Lower lobe of right lung (tissue), 2 donors: ENCODE results near the gene USP43. TPM values are rescaled to one million over a fixed set of nuclear protein-coding genes. Genes with fewer than 3 reads are reported as not detected.

Source experiments
- ATAC-seq, 2 donors: fragments of 200-7000 bp; cut with Tn5 transposase; one replicate each; pipeline ENCODE4 v1.9.1; 2020 to 2022; ENCODE audit warnings: mild to moderate bottlenecking in 2 of 2, moderate library complexity in 2 of 2
- DNase-seq: peaks from one replicate; pipeline ENCODE4 v3.0.0-alpha.2; 2020
- H3K27ac ChIP-seq: fragments of 200-600 bp; one replicate; pipeline ENCODE4 v1.8.0; 2022
- H3K27me3 ChIP-seq: fragments of 200-600 bp; one replicate; pipeline ENCODE4 v1.8.0; 2022; ENCODE audit warnings: low read depth
- H3K36me3 ChIP-seq: fragments of 200-600 bp; one replicate; pipeline ENCODE4 v1.8.0; 2022; ENCODE audit warnings: mild to moderate bottlenecking
- H3K4me1 ChIP-seq: fragments of 200-600 bp; one replicate; pipeline ENCODE4 v1.8.0; 2022
- H3K4me3 ChIP-seq: fragments of 200-600 bp; one replicate; pipeline ENCODE4 v1.8.0; 2022; ENCODE audit warnings: mild to moderate bottlenecking
- H3K9me3 ChIP-seq: fragments of 200-600 bp; one replicate; pipeline ENCODE4 v1.8.0; 2022
- intact Hi-C: fragments of 100-400 bp; cut with DNase I; formaldehyde crosslinking; loops from one replicate; pipeline ENCODE4 v1.11.0; 2022
- total RNA-seq: library from RNA; stranded (reverse); fragmentation: NEBNext Ultra II Directional; extraction: Animal tissue kit (Norgen Biotek cat#: 25700); gene quantifications from one replicate; pipeline ENCODE4 v1.2.1, GENCODE V29; 2021
- TF ChIP-seq, protein P1 (sequence below): fragments of 200-600 bp; IDR thresholded peaks from one replicate; pipeline ENCODE4 v1.8.0; 2022; ENCODE audit warnings: antibody characterized with exemption, mild to moderate bottlenecking
- donor health status: DM: no; HTN: yes; CAD: no; lungs with severe emphysema.

The USP43 gene
- total RNA-seq, 1 donor from 2014 or later: 6.8 TPM

DNA sequence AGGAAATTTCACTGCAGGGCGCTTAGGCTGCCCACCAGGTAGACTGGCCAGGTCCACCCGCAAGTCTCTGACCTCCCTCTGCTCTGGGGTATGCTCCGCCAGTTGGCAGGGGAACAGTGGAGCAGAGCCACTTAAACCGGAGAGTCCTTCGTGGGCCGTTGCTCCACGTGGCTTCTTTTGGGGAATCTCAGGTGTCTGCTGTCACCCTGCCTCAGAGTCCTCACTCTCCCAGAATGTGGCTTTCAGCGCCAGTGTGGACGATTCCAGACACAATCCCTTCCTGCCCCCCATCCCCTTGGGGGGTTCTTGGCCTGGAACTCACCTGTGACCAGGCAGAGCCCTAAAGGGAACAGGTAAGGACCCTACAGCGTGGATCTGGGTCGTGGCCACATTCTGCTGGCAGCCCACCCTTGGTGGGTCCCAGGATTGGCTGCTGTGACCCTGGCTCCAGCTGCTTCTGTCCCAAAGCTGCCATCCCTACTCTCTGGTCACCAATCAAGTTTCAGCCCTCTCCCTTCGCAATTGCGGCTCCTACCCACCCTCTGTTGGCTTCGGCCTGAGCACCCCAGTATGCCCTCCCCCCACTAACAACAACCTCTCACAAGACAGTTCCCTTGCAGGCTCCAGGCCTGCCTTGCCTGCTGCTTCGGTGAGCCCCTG lies 123.8 kb downstream of the USP43 start:
- DNase-seq: no peak
- Histone ChIP-seq H3K4me3 (no peak overlapping the region), H3K27ac (no peak overlapping the region), H3K27me3 (peaks cover 26% of the 10 kb centered on the region), H3K36me3 (no peaks in the 10 kb centered on the region), H3K4me1 (no peaks in the 10 kb centered on the region), H3K9me3 (no peaks in the 10 kb centered on the region)
- TF ChIP-seq, protein P1, sequence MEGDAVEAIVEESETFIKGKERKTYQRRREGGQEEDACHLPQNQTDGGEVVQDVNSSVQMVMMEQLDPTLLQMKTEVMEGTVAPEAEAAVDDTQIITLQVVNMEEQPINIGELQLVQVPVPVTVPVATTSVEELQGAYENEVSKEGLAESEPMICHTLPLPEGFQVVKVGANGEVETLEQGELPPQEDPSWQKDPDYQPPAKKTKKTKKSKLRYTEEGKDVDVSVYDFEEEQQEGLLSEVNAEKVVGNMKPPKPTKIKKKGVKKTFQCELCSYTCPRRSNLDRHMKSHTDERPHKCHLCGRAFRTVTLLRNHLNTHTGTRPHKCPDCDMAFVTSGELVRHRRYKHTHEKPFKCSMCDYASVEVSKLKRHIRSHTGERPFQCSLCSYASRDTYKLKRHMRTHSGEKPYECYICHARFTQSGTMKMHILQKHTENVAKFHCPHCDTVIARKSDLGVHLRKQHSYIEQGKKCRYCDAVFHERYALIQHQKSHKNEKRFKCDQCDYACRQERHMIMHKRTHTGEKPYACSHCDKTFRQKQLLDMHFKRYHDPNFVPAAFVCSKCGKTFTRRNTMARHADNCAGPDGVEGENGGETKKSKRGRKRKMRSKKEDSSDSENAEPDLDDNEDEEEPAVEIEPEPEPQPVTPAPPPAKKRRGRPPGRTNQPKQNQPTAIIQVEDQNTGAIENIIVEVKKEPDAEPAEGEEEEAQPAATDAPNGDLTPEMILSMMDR: no peak
- no peak for ATAC-seq
- intact Hi-C loops: no loop called here

DNA sequence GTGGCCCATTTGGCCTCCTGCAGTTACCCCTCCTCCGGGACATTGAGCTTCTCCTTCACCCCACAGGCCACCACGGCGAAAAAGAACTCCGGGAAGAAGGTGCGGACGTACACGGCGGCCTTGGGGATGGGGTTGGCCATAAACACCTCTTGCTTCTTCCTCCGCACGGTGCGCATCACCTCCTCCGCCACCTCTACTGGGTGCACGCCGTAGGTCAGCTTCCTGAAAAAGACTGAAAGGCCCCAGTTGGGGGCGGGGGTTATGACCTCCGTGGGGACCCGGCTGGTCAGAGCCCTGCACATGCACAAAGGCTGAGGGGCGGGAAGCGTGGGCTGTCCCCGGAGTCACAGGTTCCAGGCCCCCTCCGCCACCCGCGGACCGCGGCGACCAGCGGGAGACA lies 126.1 kb downstream of the USP43 start:
- TF ChIP-seq, protein P1: no peak
- H3K27me3 ChIP-seq: peaks cover 26% of the 10 kb centered on the region
- no peaks in the 10 kb centered on the region for H3K36me3 ChIP-seq
- no peak overlapping the region for H3K27ac ChIP-seq
- H3K4me1 ChIP-seq: no peaks in the 10 kb centered on the region
- ATAC-seq: no peak
- no peak overlapping the region for H3K4me3 ChIP-seq
- intact Hi-C loops: no loop called here
- DNase-seq: no peak
- no peaks in the 10 kb centered on the region for H3K9me3 ChIP-seq

DNA sequence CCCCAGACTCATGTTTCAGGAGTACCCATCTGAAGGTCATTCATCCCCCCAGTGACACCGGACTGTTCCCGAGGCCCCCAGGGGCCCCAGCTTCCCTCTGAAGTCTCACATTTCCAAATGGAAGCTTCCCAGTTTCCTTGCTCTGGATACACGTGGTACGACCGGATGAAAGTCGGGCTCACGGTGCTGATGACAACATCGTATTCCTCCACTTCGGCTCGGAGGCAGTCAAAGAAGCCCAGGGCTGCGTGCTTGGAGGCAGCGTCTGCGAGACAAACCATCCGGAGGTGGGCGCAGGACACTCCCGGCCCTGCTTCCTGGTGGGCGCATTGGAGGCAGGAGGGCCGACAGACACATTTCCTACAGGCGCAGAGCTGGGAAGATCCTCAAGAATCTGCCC lies 127.3 kb downstream of the USP43 start:
- DNase-seq: no peak
- intact Hi-C loops: no loop called here
- ATAC-seq: no peak
- TF ChIP-seq, protein P1: no peak
- Histone ChIP-seq H3K9me3 (no peaks in the 10 kb centered on the region), H3K36me3 (no peaks in the 10 kb centered on the region), H3K27me3 (peaks cover 17% of the 10 kb centered on the region), H3K27ac (no peak overlapping the region), H3K4me1 (no peaks in the 10 kb centered on the region), H3K4me3 (no peak overlapping the region)

DNA sequence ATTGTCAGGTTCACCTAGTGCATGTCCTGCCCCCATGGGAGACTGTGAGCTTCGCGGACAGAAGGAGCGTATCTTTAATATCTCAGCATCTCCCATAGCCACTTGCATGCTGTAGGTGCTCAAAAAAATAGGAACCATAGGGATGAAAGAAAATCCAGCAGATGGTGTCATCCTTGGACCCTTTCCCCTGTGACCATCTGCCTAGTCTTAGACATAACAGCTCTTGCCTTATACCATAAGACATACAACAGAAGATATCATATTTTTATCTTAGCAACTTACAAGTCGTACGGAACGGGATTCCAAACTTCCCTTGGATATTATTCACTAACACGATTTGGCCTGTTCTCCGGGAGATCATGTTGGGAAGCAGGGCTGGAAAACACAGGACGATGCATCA lies 131.6 kb downstream of the USP43 start:
- no peak for DNase-seq
- Histone ChIP-seq H3K9me3 (no peaks in the 10 kb centered on the region), H3K27ac (no peak overlapping the region), H3K27me3 (no peaks in the 10 kb centered on the region), H3K4me1 (no peaks in the 10 kb centered on the region), H3K36me3 (no peaks in the 10 kb centered on the region), H3K4me3 (no peak overlapping the region)
- TF ChIP-seq, protein P1: no peak
- ATAC-seq: no peak
- intact Hi-C loops: no loop called here

Other genes with a start within 250 kb of the USP43 start
- gene STX8, start 69.7 kb upstream of the USP43 start, total RNA-seq: 57.8 TPM
- 11.0 TPM for gene CFAP52, start 68.9 kb upstream of the USP43 start, total RNA-seq
- gene DHRS7C, start 146.1 kb downstream of the USP43 start, total RNA-seq: not detected
- not detected for gene GSG1L2, start 176.6 kb downstream of the USP43 start, total RNA-seq
- gene GLP2R, start 180.4 kb downstream of the USP43 start, total RNA-seq: 3.4 TPM